H9 (cell line): ENCODE data around the gene KRTAP10-10. TPM values are rescaled to one million over a fixed set of nuclear protein-coding genes. Genes with fewer than 3 reads are reported as not detected.

Experiments
- DNase-seq: peaks from one replicate; pipeline ENCODE4 v3.0.0-alpha.2; 2017
- H2AFZ ChIP-seq: one replicate; pipeline ENCODE4 v1.6.1; 2013; ENCODE audit warnings: mild to moderate bottlenecking, low read length, control low read depth, moderate library complexity
- H2AK5ac ChIP-seq: 2 replicates; pipeline ENCODE4 v1.6.1; 2013; ENCODE audit warnings: low read length, control low read depth, mixed read lengths; ENCODE audit not compliant: insufficient read length
- H2BK120ac ChIP-seq: one replicate; pipeline ENCODE4 v1.6.1; 2013; ENCODE audit warnings: low read depth, mild to moderate bottlenecking, low read length, control low read depth, inconsistent platforms; ENCODE audit not compliant: poor library complexity, severe bottlenecking
- H2BK12ac ChIP-seq: 2 replicates; pipeline ENCODE4 v1.6.1; 2013; ENCODE audit warnings: low read length, control low read depth, mixed read lengths, low read depth; ENCODE audit not compliant: insufficient read length
- H2BK15ac ChIP-seq: 2 replicates; pipeline ENCODE4 v1.6.1; 2013; ENCODE audit warnings: low read depth, low read length, control low read depth
- H2BK20ac ChIP-seq: one replicate; pipeline ENCODE4 v1.6.1; 2013; ENCODE audit warnings: low read depth, mild to moderate bottlenecking, low read length, control low read depth, inconsistent platforms; ENCODE audit not compliant: poor library complexity, severe bottlenecking
- H2BK5ac ChIP-seq: 2 replicates; pipeline ENCODE4 v1.6.1; 2013; ENCODE audit warnings: low read length, control low read depth, mixed read lengths; ENCODE audit not compliant: insufficient read length
- H3K14ac ChIP-seq: 2 replicates; pipeline ENCODE4 v1.6.1; 2013; ENCODE audit warnings: low read length, control low read depth; ENCODE audit not compliant: insufficient read depth
- H3K18ac ChIP-seq: 2 replicates; pipeline ENCODE4 v1.6.1; 2013; ENCODE audit warnings: low read depth, mild to moderate bottlenecking, mixed read lengths, low read length, control low read depth; ENCODE audit not compliant: insufficient read length
- H3K23ac ChIP-seq: 2 replicates; pipeline ENCODE4 v1.6.1; 2013; ENCODE audit warnings: low read length, control low read depth, mixed read lengths, low read depth; ENCODE audit not compliant: insufficient read length
- H3K23me2 ChIP-seq: 2 replicates; pipeline ENCODE4 v1.6.1; 2013; ENCODE audit warnings: low read depth, mild to moderate bottlenecking, mixed read lengths, low read length, control low read depth; ENCODE audit not compliant: insufficient read length, poor library complexity, severe bottlenecking
- H3K27ac ChIP-seq: 2 replicates; pipeline ENCODE4 v1.5.1; 2013; ENCODE audit warnings: low read length, control low read depth, mixed read lengths, low read depth; ENCODE audit not compliant: insufficient read length
- H3K27me3 ChIP-seq: 2 replicates; pipeline ENCODE4 v1.6.1; 2013; ENCODE audit warnings: low read length, control low read depth, inconsistent platforms; ENCODE audit not compliant: insufficient read depth
- H3K4ac ChIP-seq: 2 replicates; pipeline ENCODE4 v1.6.1; 2013; ENCODE audit warnings: low read depth, mild to moderate bottlenecking, control low read depth, inconsistent platforms, low read length, moderate library complexity
- H3K4me1 ChIP-seq: 2 replicates; pipeline ENCODE4 v1.6.1; 2013; ENCODE audit warnings: low read length, control low read depth, inconsistent platforms; ENCODE audit not compliant: insufficient read depth
- H3K4me2 ChIP-seq: 2 replicates; pipeline ENCODE4 v1.6.1; 2013; ENCODE audit warnings: low read length, control low read depth, mixed read lengths; ENCODE audit not compliant: insufficient read length, insufficient read depth
- H3K56ac ChIP-seq: 2 replicates; pipeline ENCODE4 v1.6.1; 2013; ENCODE audit warnings: low read depth, mild to moderate bottlenecking, mixed read lengths, low read length, control low read depth; ENCODE audit not compliant: insufficient read length
- H3K79me1 ChIP-seq: 2 replicates; pipeline ENCODE4 v1.6.1; 2013; ENCODE audit warnings: low read depth, mild to moderate bottlenecking, moderate library complexity, low read length, control low read depth, inconsistent platforms; ENCODE audit not compliant: insufficient read depth, poor library complexity, severe bottlenecking
- H3K79me2 ChIP-seq: 2 replicates; pipeline ENCODE4 v1.6.1; 2013; ENCODE audit warnings: low read length, control low read depth, inconsistent platforms; ENCODE audit not compliant: insufficient read depth
- H3K9ac ChIP-seq: 2 replicates; pipeline ENCODE4 v1.6.1; 2013; ENCODE audit warnings: low read length, control low read depth, mixed read lengths; ENCODE audit not compliant: insufficient read length; ENCODE audit errors: extremely low read depth
- H3K9me3 ChIP-seq: one replicate; pipeline ENCODE4 v1.6.1; 2013; ENCODE audit warnings: low read depth, low read length, inconsistent platforms; ENCODE audit not compliant: control insufficient read depth
- H3T11ph ChIP-seq: one replicate; pipeline ENCODE4 v1.6.1; 2013; ENCODE audit warnings: mild to moderate bottlenecking, low read length, control low read depth, inconsistent platforms
- H4K20me1 ChIP-seq: one replicate; pipeline ENCODE4 v1.6.1; 2013; ENCODE audit not compliant: control insufficient read depth, insufficient read length, insufficient read depth
- H4K5ac ChIP-seq: 2 replicates; pipeline ENCODE4 v1.6.1; 2013; ENCODE audit warnings: low read depth, mild to moderate bottlenecking, mixed read lengths, low read length, control low read depth; ENCODE audit not compliant: insufficient read length
- H4K8ac ChIP-seq: replicated peaks from 2 replicates; pipeline ENCODE4 v1.6.1; 2013; ENCODE audit warnings: low read length, control low read depth, mixed read lengths, low read depth; ENCODE audit not compliant: insufficient read length
- H4K91ac ChIP-seq: 2 replicates; pipeline ENCODE4 v1.6.1; 2013; ENCODE audit warnings: low read depth, mild to moderate bottlenecking, moderate library complexity, mixed read lengths, low read length, control low read depth; ENCODE audit not compliant: insufficient read length
- H3K27ac Mint-ChIP-seq, 3 experiments: 2 replicates in 2 of 3; 3 replicates in 1 of 3; pipeline ENCODE4 v1.8.0; 2020 to 2021; ENCODE audit warnings: mixed read lengths in 3 of 3, mild to moderate bottlenecking in 1 of 3, moderate library complexity in 1 of 3
- H3K27me3 Mint-ChIP-seq: 2 replicates; pipeline ENCODE4 v1.8.0; 2021; ENCODE audit warnings: low read depth, mild to moderate bottlenecking, moderate library complexity, mixed read lengths
- H3K36me3 Mint-ChIP-seq, 3 experiments: 2 replicates in 2 of 3; 3 replicates in 1 of 3; pipeline ENCODE4 v1.8.0; 2020 to 2021; ENCODE audit warnings: low read depth in 3 of 3, mixed read lengths in 3 of 3; ENCODE audit not compliant: insufficient read depth in 1 of 3
- H3K4me1 Mint-ChIP-seq, 2 experiments: 2 replicates each; pipeline ENCODE4 v1.8.0; 2020; ENCODE audit warnings: mixed read lengths in 2 of 2
- H3K4me3 Mint-ChIP-seq, 2 experiments: 2 replicates in 1 of 2; 3 replicates in 1 of 2; pipeline ENCODE4 v1.8.0; 2020 to 2021; ENCODE audit warnings: mild to moderate bottlenecking in 2 of 2, mixed read lengths in 2 of 2, moderate library complexity in 1 of 2
- H3K9me3 Mint-ChIP-seq, 2 experiments: 2 replicates in 1 of 2; 3 replicates in 1 of 2; pipeline ENCODE4 v1.8.0; 2020; ENCODE audit warnings: mild to moderate bottlenecking in 2 of 2, mixed read lengths in 2 of 2, moderate library complexity in 1 of 2
- WGBS: extraction: QIAGEN DNeasy Blood & Tissue Kit; methylation state at CpG from one replicate; pipeline ENCODE4 v1.1.7; 2013; ENCODE audit warnings: missing lambda C conversion rate, low lambda C conversion rate, mixed read lengths; ENCODE audit not compliant: insufficient read length; ENCODE audit errors: extremely low coverage; 5-methylcytosine and 5-hydroxymethylcytosine counted together
- total RNA-seq: library from RNA; stranded (reverse); gene quantifications from 2 replicates; pipeline ENCODE4 v1.2.1, GENCODE V29; 2021
- TF ChIP-seq, protein P1 (sequence below): fragments of 200-600 bp; sonication (generic); conservative IDR thresholded peaks from 3 replicates; pipeline ENCODE4 v1.8.0; 2021; ENCODE audit warnings: antibody characterized with exemption, mild to moderate bottlenecking

Gene KRTAP10-10
- total RNA-seq, 1 experiment from 2014 or later, result not detected

DNA sequence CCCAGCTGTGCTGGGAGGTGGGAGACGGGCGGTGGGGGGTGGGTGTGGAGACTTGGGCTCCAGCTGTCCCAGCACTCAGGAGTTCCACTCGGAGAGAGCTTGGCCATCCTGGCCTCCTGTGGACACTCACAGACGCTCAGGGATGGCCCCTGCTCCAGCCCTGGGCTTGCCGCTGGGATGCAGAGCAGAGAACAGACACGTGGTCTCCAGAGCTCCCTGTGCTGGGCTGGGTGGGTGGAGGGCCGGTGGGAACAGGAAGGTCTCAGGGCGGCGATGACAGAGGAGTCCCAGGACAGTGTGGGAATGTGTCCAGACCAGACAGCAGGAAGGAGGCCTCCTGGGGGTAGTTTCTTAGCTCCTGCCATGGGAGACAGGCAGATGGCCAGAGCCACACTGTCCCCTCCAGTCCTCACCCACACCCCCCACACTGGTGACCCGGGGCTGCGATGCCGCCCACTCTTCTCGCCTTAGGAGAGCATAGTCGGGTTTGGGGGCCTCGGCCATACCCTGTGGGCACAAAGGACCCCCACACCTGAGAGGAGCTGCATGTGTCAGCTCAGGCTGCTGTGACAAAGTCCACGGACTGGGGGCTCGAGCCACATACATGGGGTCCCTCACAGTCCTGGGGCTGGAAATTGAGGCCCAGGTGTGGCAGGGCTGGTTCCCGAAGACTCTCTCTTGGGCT, 8.3 kb upstream of the KRTAP10-10 start:
- H3K4me1 Mint-ChIP-seq, result peaks cover 3 to 7% of the 10 kb centered on the region in 2 experiments; a peak in 2 of 4 replicates
- no CpG with 5 or more reads among the region's 18 CpGs for WGBS

More for the DNA sequence above, 8.3 kb upstream of the KRTAP10-10 start:
- Histone ChIP-seq H3K23ac (no peak overlapping the region), H2BK5ac (no peak overlapping the region), H2BK120ac (no peak overlapping the region), H2BK15ac (no peak overlapping the region), H3K27ac (no peak overlapping the region), H4K20me1 (no peaks in the 10 kb centered on the region), H3K56ac (no peak overlapping the region), H3K14ac (no peak overlapping the region), H4K91ac (no peak overlapping the region), H2BK20ac (no peak overlapping the region), H3K79me1 (no peaks in the 10 kb centered on the region), H3K27me3 (no peaks in the 10 kb centered on the region), H3K79me2 (no peaks in the 10 kb centered on the region), H3K18ac (no peak overlapping the region), H3K9ac (no peak overlapping the region), H3K4ac (no peak overlapping the region), H3K4me1 (no peaks in the 10 kb centered on the region), H2BK12ac (no peak overlapping the region), H4K5ac (no peak overlapping the region), H3K9me3 (no peaks in the 10 kb centered on the region), H2AK5ac (no peak overlapping the region), H3T11ph (no peak overlapping the region), H3K4me2 (no peak overlapping the region), H2AFZ (no peak overlapping the region), H3K23me2 (no peaks in the 10 kb centered on the region), H4K8ac (no peak overlapping the region)
- TF ChIP-seq, protein P1, sequence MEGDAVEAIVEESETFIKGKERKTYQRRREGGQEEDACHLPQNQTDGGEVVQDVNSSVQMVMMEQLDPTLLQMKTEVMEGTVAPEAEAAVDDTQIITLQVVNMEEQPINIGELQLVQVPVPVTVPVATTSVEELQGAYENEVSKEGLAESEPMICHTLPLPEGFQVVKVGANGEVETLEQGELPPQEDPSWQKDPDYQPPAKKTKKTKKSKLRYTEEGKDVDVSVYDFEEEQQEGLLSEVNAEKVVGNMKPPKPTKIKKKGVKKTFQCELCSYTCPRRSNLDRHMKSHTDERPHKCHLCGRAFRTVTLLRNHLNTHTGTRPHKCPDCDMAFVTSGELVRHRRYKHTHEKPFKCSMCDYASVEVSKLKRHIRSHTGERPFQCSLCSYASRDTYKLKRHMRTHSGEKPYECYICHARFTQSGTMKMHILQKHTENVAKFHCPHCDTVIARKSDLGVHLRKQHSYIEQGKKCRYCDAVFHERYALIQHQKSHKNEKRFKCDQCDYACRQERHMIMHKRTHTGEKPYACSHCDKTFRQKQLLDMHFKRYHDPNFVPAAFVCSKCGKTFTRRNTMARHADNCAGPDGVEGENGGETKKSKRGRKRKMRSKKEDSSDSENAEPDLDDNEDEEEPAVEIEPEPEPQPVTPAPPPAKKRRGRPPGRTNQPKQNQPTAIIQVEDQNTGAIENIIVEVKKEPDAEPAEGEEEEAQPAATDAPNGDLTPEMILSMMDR, result no peak
- peak overlapping the region in 1 of 3 experiments; percentile 20; a peak in 2 of 7 replicates for H3K27ac Mint-ChIP-seq
- peaks cover 34 to 39% of the 10 kb centered on the region in 2 experiments for H3K9me3 Mint-ChIP-seq
- H3K27me3 Mint-ChIP-seq, result peaks cover 10% of the 10 kb centered on the region
- no peak for DNase-seq
- peaks cover 7 to 29% (median 19%) of the 10 kb centered on the region in 3 experiments; a peak in 6 of 7 replicates for H3K36me3 Mint-ChIP-seq
- no peak overlapping the region for H3K4me3 Mint-ChIP-seq
